SK-N-SH treated with all-trans-retinoic acid at 6 μM for 48 hours (cell line): ENCODE results near the gene NDC80.

Experiments used
- ATAC-seq: fragments of 200-7000 bp; cut with Tn5 transposase; 3 replicates; pipeline ENCODE4 v1.9.1; 2020; ENCODE audit warnings: mild to moderate bottlenecking, moderate library complexity
- ARNTL ChIP-seq: fragments of 450-650 bp; formaldehyde crosslinking; IDR thresholded peaks from 2 replicates; pipeline ENCODE4 v1.5.0; 2020; ENCODE audit warnings: low read depth, mild to moderate bottlenecking, moderate library complexity, borderline replicate concordance
- BACH2 ChIP-seq: fragments of 250-450 bp; sonication (Bioruptor Pico); IDR thresholded peaks from 2 replicates; pipeline ENCODE4 v1.9.0; 2021; ENCODE audit warnings: mild to moderate bottlenecking, borderline replicate concordance
- CSDC2 ChIP-seq: fragments of 250-450 bp; sonication (Bioruptor Pico); IDR thresholded peaks from 2 replicates; pipeline ENCODE4 v1.5.0; 2020; ENCODE audit warnings: mild to moderate bottlenecking, moderate library complexity
- RARB ChIP-seq: fragments of 250-450 bp; sonication (Bioruptor Pico); IDR thresholded peaks from 2 replicates; pipeline ENCODE4 v1.8.0; 2021; ENCODE audit warnings: mild to moderate bottlenecking, moderate library complexity
- SNAI2 ChIP-seq: fragments of 250-450 bp; sonication (Bioruptor Pico); IDR thresholded peaks from 2 replicates; pipeline ENCODE4 v1.5.0; 2020; ENCODE audit warnings: mild to moderate bottlenecking, moderate library complexity
- TCF4 ChIP-seq: fragments of 250-450 bp; sonication (Bioruptor Pico); IDR thresholded peaks from 2 replicates; pipeline ENCODE4 v1.8.0; 2021; ENCODE audit warnings: mild to moderate bottlenecking, moderate library complexity, borderline replicate concordance
- TOX ChIP-seq: fragments of 250-450 bp; sonication (Bioruptor Pico); IDR thresholded peaks from 2 replicates; pipeline ENCODE4 v1.8.0; 2021; ENCODE audit warnings: mild to moderate bottlenecking, moderate library complexity, borderline replicate concordance
- ZFP3 ChIP-seq: fragments of 250-450 bp; sonication (Bioruptor Pico); IDR thresholded peaks from 2 replicates; pipeline ENCODE4 v1.5.0; 2020; ENCODE audit warnings: mild to moderate bottlenecking, moderate library complexity
- ZNF70 ChIP-seq: fragments of 450-650 bp; formaldehyde crosslinking; IDR thresholded peaks from 2 replicates; pipeline ENCODE4 v1.5.0; 2020; ENCODE audit warnings: mild to moderate bottlenecking, moderate library complexity
- ZNF8 ChIP-seq: fragments of 450-650 bp; formaldehyde crosslinking; IDR thresholded peaks from 2 replicates; pipeline ENCODE4 v1.5.0; 2020; ENCODE audit warnings: mild to moderate bottlenecking, moderate library complexity
- TF ChIP-seq, protein P1 (sequence below): fragments of 250-450 bp; sonication (Bioruptor Pico); IDR thresholded peaks from 2 replicates; pipeline ENCODE4 v1.5.0; 2020; ENCODE audit warnings: mild to moderate bottlenecking, moderate library complexity
- TF ChIP-seq, protein P2 (sequence below): fragments of 250-450 bp; sonication (Bioruptor Pico); IDR thresholded peaks from 2 replicates; pipeline ENCODE4 v1.5.1; 2020; ENCODE audit warnings: low read depth, mild to moderate bottlenecking, moderate library complexity
- TF ChIP-seq, protein P3 (sequence below): fragments of 250-450 bp; sonication (Bioruptor Pico); IDR thresholded peaks from 2 replicates; pipeline ENCODE4 v1.8.0; 2021; ENCODE audit warnings: low read depth, mild to moderate bottlenecking, moderate library complexity, borderline replicate concordance

NDC80 gene

DNA sequence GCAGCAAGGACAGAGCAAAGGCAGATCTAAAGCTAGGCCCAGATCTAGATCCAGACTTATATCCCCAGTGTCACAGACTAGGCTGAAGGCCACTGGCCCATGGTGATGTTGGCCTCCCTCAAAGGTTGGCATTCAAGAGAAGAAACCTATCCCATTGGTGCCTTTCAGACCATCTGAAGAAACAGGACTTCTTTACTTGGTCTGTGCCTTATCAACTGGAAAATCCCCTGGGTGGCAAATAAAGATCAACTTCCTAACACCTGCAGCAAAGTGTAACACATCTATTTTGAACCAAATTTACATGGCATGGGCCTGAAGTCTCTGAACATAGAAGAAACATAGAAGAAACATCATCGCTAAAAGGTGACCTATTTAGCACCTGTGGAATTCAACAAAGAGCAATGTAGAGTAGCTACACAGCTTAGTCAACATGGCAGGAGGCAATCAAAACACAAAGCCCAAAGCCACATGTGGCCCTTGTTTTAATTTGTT, 35.9 kb upstream of the NDC80 start (continued):
- TF ChIP-seq, protein P1, sequence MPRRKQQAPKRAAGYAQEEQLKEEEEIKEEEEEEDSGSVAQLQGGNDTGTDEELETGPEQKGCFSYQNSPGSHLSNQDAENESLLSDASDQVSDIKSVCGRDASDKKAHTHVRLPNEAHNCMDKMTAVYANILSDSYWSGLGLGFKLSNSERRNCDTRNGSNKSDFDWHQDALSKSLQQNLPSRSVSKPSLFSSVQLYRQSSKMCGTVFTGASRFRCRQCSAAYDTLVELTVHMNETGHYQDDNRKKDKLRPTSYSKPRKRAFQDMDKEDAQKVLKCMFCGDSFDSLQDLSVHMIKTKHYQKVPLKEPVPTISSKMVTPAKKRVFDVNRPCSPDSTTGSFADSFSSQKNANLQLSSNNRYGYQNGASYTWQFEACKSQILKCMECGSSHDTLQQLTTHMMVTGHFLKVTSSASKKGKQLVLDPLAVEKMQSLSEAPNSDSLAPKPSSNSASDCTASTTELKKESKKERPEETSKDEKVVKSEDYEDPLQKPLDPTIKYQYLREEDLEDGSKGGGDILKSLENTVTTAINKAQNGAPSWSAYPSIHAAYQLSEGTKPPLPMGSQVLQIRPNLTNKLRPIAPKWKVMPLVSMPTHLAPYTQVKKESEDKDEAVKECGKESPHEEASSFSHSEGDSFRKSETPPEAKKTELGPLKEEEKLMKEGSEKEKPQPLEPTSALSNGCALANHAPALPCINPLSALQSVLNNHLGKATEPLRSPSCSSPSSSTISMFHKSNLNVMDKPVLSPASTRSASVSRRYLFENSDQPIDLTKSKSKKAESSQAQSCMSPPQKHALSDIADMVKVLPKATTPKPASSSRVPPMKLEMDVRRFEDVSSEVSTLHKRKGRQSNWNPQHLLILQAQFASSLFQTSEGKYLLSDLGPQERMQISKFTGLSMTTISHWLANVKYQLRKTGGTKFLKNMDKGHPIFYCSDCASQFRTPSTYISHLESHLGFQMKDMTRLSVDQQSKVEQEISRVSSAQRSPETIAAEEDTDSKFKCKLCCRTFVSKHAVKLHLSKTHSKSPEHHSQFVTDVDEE (CRISPR knock-in tag), result no peak
- TF ChIP-seq CSDC2 (no peak), ZNF70 (CRISPR knock-in tag) (no peak), BACH2 (no peak), TCF4 (CRISPR knock-in tag) (no peak), TOX (CRISPR knock-in tag) (no peak), RARB (CRISPR knock-in tag) (no peak)
- TF ChIP-seq, all 23 proteins: peak for 0

DNA sequence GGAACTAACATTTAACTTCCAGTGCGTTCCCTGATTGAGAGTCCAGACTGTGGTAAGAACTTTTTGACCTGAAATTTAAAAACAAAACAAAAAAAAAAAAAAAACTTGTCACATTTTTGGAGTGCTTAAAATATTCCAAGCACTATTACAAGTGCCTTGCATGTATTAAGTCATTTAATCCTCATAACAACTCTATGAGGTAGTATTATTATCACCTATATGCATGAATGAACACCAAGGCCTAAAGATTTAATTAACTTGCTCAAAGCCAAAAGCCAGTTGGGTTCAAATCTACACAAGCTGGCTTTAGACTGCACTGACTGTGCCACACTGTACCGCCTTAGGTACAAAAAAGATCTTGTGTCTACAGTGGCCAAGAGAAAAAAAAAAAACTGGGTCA, 35.3 kb upstream of the NDC80 start:
- no peak for ATAC-seq
- no peak for TF ChIP-seq ARNTL (CRISPR knock-in tag)
- TF ChIP-seq ZFP3 (CRISPR knock-in tag), result no peak
- no peak for TF ChIP-seq TCF4 (CRISPR knock-in tag)
- no peak for TF ChIP-seq RARB (CRISPR knock-in tag)
- TF ChIP-seq, protein P2, sequence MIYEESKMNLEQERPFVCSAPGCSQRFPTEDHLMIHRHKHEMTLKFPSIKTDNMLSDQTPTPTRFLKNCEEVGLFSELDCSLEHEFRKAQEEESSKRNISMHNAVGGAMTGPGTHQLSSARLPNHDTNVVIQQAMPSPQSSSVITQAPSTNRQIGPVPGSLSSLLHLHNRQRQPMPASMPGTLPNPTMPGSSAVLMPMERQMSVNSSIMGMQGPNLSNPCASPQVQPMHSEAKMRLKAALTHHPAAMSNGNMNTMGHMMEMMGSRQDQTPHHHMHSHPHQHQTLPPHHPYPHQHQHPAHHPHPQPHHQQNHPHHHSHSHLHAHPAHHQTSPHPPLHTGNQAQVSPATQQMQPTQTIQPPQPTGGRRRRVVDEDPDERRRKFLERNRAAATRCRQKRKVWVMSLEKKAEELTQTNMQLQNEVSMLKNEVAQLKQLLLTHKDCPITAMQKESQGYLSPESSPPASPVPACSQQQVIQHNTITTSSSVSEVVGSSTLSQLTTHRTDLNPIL (CRISPR knock-in tag), result no peak
- TF ChIP-seq, protein P1 (CRISPR knock-in tag), result no peak

DNA sequence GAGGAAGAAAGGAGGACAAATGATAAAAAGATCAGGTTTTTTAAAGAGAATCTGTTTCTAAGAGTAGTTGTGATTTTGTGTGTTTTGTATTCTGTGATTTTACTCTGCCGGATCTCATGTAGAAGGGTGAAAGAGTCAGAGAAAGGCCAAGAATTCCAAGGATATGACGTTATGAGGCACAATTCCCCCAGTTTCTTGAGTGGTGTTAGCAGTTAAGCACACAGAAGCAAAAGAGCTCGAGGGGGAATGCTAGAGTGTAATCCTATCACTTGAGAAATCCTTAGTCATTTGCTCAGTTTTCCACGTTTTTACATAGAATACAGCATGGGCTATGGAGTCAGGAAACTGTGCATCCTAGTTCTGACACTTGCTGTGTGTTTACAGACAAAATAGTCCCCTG, 34.9 kb upstream of the NDC80 start:
- no peak for ATAC-seq
- TF ChIP-seq, protein P3, sequence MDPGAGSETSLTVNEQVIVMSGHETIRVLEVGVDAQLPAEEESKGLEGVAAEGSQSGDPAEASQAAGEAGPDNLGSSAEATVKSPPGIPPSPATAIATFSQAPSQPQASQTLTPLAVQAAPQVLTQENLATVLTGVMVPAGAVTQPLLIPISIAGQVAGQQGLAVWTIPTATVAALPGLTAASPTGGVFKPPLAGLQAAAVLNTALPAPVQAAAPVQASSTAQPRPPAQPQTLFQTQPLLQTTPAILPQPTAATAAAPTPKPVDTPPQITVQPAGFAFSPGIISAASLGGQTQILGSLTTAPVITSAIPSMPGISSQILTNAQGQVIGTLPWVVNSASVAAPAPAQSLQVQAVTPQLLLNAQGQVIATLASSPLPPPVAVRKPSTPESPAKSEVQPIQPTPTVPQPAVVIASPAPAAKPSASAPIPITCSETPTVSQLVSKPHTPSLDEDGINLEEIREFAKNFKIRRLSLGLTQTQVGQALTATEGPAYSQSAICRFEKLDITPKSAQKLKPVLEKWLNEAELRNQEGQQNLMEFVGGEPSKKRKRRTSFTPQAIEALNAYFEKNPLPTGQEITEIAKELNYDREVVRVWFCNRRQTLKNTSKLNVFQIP (CRISPR knock-in tag), result no peak
- TF ChIP-seq ZNF8 (CRISPR knock-in tag) (no peak), SNAI2 (no peak)
- TF ChIP-seq, protein P1 (CRISPR knock-in tag), result no peak

DNA sequence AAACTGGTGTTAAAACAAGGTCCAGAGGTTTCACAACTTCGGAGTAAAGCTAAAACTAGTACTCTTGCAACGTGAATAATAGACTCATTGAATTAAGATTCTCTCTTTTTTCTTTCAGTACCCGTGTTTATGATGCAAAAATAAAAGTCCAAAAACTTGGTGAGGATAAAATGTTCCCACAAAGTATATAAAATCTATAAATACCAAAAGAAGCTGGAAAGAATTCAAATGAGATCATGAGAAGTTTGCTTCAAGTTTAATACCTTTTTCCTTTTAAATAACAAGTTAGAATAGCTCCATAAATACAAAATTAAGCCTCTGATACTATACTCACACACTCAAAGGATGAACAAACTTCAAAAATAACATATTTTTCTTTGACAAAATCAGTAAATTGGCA, 34.1 kb upstream of the NDC80 start:
- ATAC-seq, result no peak
- TF ChIP-seq, protein P2 (CRISPR knock-in tag), result no peak
- TF ChIP-seq, protein P1 (CRISPR knock-in tag), result no peak
- no peak for TF ChIP-seq TCF4 (CRISPR knock-in tag)
